Fibroblast of peridontal ligament (primary cell): ENCODE data around the gene OR5K4.
"Not testable (repeated sequence)": the region's sequence is repeated elsewhere in the genome, so short reads cannot be mapped to it uniquely, and the experiment has no call there.

Experiments
- DNase-seq: peaks from one replicate; pipeline ENCODE4 v3.0.0-alpha.2; 2010; ENCODE audit errors: extremely low read depth

OR5K4 gene

GRCh38 chr3:98371186-98371585 lies 17.5 kb downstream of the OR5K4 start:
- DNase-seq = no peak

- DNase-seq = no peak
Observed at GRCh38 chr3:98371853-98372252, 18.2 kb downstream of the OR5K4 start.

DNA sequence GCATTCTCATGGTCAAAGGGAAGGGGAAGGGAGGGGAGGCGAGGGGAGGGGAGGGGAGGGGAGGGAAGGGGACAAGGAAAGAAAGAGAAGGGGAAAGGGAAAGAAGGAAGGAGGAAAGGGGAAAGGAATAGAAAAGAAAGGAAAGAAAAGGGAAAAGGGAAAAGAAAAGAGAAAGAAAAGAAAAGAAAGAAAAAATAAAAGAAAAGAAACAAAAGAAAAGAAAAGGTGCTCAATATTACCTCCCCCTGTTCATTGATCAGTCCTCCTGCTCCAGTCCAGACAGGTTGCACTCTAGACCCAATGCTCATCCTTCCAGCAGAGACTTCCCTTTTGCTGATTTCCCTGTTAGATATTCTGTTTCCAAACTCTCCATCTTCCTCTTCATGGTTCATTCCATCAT lies 18.8 kb downstream of the OR5K4 start:
- no peak for DNase-seq

- DNase-seq = no peak
Observed at GRCh38 chr3:98376631-98377030, 23.0 kb downstream of the OR5K4 start.

DNA sequence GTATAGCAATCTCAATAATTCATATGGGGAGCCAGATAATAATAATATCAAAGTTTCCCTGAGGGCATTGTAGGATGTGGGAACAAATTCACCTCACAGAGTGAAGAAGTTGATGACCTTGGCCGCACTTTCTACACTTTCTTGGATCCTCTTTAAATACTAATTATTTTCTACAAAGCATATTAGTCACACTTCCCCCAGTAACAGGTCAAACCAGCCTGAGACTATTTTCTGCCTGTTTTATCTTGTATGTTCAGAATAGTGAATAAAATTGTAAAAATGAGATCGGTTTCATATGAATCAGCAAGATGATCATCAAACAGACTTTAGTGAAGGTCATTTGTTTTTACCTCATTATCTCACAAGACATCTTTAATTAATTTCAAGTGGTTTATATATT lies 34.5 kb downstream of the OR5K4 start:
- DNase-seq = no peak

GRCh38 chr3:98390366-98390765 lies 36.7 kb downstream of the OR5K4 start, which contains the start of gene OR5K3:
TSS of gene OR5K3 (plus strand) at chr3:98390666. CDS start at chr3:98390666, 0 bp downstream.
- DNase-seq = no peak

- DNase-seq = no peak
Observed at GRCh38 chr3:98395101-98395500, 41.4 kb downstream of the OR5K4 start.

DNA sequence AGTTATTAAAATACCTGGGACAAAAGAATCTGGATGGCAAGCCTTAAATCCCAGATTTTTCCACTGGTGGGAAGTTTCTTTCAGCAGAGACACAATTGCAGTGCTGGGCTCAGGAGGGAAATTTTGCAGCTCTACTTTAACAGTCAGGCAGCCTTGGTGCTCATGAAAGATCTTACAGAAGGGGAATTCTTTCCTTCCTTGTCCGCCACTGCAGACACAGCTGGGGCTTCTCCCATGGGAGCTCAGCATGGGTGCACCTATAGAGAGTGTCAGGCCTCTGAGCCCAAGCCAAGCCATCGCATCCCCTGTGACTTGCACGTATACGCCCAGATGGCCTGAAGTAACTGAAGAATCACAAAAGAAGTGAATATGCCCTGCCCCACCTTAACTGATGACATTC lies 42.8 kb downstream of the OR5K4 start:
- not testable (repeated sequence) for DNase-seq

- DNase-seq = no peak
Observed at GRCh38 chr3:98398513-98398912, 44.9 kb downstream of the OR5K4 start.

DNA sequence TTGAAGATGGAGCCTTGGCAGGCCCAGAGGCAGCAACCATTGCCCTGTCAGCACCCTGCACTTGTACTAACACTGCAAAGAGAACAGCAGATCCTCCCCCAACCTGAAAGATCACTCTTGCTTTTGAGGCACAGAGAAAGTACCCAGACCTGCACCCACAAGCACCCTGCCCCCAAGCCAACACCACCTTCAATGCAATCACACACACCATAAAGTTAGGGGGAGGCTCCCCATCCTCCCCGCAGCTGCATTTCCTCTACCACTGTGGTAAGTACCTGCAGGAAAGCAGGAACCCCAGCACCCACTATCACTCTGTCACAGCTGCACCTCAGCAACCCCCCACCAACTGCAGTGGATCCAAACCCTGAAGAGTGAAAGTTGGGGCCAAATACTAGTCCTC lies 48.9 kb downstream of the OR5K4 start:
- no peak for DNase-seq

DNA sequence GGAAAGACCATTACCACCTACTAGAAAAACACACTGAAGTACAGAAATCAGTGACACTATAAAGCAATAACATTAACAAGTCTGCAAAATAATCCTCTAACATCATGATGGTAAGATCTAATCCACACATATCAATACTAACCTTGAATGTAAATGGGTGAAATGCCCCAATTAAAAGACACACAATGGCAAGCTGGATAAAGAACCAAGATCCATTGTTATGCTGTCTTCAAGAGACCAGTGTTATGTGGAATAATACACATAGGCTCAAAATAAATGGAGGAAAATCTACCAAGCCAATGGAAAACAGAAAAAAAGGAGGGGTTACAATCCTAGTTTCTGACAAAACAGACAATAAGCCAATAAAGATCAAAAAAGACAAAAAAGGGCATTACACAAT lies 50.4 kb downstream of the OR5K4 start:
- DNase-seq = no peak
